Measurements from ENCODE around the gene CERT1.

The CERT1 gene

DNA sequence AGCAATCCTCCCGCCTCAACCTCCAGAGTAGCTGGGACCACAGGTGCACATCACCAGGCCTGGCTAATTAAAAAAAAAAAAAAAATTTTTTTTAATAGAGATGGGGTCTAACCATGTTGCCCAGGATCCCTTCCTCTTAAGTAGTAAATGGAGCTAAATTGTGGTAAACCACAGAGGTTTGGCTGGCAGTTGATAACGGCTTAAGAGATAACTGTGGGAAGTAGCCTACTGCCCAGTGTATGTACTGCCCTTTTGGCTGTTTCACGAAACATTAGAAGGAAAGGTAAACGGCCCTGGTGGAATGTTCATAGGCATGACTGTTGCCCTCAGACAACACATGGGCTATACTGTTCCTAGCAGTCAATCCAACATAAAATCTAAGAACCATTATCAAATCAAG is 130.0 kb downstream of the CERT1 start:
- DNase-seq, result no peak

- DNase-seq, result no peak
Observed at GRCh38 chr5:75380099-75380498, 131.3 kb downstream of the CERT1 start.

DNA sequence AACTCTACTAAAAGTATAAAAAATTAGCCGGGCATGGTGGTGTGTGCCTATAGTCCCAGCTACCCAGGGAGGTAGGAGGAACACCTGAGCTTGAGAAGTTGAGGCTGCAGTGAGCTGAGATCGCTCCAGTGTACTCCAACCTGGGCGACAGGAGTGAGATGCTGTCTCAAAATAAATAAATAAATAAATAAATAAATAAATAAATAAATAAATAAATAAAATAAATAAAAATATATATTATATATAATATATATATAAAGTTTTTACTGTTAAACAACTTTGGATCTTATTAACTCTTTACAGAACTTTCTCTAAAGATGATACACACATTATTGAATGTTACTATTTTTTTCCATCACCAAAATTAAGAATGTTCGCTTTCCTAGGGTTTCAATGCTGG is 136.0 kb downstream of the CERT1 start:
- no peak for DNase-seq

DNA sequence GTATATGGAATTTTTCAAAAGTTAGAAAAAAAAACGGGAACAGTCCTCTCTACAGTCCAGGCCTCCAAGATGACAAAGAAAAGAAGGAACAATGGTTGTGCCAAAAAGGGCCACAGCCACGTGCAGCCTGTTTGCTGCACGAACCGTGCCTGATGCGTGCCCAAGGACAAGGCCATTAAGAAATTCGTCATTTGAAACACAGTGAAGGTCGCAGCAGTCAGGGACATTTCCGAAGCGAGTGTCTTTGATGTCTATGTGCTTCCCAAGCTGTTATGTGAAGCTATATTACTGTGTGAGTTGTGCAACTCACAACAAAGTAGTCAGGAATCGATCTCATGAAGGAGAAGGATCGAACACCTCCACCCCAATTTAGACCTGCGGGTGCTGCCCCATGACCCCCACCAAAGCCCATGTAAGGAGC is 137.0 kb downstream of the CERT1 start:
- DNase-seq, result no peak

GRCh38 chr5:75373862-75374261 is 137.6 kb downstream of the CERT1 start:
- DNase-seq, result no peak

GRCh38 chr5:75368391-75368790 is 143.0 kb downstream of the CERT1 start:
- no peak for DNase-seq

DNA sequence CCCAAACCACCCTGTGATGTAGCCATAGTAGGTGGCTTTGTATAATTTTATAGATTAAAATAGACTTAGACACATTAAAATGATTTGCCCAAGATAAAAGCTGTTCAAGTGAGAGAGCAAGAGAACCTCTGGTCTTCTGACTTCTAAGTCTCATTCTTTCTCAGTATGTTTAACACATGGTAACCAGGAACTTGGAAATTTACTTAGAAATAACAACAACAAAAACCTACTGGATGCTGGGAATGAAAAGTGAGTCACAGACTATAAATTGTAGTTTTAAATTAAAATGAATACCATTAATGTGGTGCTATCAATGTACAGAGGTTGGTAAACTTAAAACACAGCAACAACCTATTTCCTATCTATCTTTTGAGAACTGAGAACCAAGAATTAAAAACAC is 144.0 kb downstream of the CERT1 start:
- DNase-seq, result no peak

DNA sequence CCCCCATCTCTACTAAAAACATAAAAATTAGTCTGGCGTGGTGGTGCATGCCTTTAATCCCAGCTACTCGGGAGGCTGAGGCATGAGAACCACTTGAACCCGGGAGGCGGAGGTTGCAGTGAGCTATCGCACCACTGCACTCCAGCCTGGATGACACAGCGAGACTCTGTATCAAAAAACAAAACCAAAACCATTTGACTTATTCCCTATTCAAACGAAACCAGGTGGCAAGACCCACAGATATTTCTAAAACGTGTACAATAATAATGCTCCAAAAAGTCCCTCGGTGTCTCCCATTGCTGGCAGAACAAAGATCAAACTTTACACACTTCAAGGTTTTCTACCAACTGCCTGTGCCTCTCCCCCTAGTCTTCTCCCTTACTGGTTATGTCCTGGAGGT is 144.6 kb downstream of the CERT1 start:
- no peak for DNase-seq

DNA sequence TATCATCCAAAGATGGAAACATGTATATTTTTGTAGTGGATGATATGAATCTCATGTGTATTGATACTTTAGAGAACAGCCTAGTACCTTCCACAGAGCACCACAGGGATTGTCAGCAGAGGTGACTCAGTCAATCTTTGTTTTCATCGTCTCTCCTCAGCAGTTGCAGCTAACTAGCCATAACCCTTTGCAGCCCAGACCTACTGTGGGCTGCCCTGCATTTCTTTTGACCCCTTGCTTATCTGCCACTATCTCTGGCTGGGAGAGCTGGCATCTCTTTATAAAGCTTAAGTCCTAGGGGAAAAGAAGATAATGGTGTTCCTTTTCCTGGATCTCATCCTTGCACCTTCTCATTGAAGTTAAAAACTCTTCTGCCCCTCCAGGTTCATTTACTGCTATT is 145.7 kb downstream of the CERT1 start:
- DNase-seq, result no peak

DNA sequence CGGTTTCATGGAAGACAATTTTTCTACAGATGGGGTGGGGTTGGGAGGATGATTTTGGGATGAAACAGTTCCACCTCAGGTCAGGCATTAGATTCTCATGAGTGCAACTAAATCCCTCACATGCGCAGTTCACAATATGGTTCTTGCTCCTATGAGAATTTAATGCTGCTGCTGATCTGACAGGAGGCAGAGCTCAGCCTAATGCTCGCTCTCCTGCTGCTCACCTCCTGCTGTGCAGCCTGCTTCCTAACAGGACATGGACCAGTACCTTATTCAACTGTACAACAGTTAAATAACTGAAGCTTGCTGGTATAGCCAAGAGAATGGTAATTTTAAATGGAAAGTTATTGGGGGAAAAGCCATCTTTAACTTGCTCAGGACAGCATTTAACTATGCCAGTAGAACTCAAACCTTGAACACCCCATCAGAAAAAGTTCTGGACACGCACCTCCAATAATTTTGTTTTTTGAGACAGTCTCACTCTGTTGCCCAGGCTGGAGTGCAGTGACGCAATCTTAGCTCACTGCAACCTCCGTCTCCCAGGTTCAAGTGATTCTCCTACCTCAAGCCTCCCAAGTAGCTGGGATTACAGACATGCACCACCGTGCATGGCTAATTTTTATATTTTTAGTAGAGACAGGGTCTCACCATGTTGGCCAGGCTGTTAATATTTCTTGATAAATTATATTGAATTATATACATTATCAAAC is 146.7 kb downstream of the CERT1 start:
- DNase-seq, result peak; percentile 15

DNA sequence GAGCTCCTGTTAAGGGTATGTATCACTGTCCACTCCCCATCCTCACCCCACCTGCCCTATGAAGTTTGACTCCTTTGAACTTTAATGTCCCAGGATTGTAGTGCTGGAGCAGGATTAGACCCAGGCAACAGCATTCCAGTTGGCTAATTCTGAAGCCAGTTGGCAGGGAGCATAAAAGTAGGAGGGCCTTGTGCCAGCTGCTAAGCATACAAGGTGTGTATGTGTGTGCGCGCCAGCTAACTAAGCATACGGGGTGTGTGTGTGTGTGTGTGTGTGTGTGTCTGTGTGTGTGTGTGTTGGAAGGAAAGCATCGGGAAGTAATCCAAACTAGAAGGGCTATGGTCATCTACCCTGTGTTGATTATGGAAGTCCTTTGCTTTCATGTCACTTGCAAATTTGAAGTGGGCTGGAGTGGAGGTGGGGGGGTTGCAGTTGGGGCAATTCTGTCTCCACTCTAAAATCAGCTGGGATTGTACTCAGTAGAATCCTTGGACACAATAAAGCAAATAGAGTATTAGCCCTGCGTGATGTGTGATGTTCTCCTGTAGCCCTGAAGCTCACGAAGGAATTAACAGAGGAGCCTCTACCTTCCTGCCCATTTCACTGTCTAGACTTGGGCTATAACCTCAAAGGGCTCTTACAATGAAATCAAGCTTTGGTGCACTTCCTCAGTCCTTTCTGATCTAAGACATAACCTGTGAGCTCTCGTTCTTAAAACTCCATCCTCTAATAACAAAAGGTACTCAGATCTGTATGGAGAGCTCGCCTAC is 147.5 kb downstream of the CERT1 start:
- peak; percentile 10 for DNase-seq

- no peak for DNase-seq
Observed at GRCh38 chr5:75363111-75363510, 148.3 kb downstream of the CERT1 start.

GRCh38 chr5:75362474-75362975 is 148.9 kb downstream of the CERT1 start:
- no peak for DNase-seq

- DNase-seq, result no peak
Observed at GRCh38 chr5:75361310-75361709, 150.1 kb downstream of the CERT1 start.

- DNase-seq, result no peak
Observed at GRCh38 chr5:75358117-75358516, 153.3 kb downstream of the CERT1 start.

DNA sequence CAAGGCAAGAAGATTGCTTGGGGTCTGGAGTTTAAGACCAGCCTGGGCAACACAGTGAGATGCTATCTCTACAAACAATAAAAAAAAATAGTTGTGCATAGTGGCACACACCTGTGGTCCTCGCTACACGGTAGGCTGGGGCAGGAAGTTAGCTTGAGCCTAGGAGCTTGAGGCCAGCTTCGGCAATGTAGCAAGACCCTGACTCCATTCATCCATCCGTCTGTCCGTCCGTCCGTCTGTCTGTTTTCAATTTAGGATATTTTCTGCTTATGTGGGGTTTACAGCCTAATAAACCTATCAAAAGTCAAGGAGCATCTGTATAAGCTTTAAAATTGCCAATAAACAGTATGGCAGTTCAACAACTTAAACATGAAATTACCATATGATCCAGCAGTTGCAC is 154.7 kb downstream of the CERT1 start:
- DNase-seq, result no peak

DNA sequence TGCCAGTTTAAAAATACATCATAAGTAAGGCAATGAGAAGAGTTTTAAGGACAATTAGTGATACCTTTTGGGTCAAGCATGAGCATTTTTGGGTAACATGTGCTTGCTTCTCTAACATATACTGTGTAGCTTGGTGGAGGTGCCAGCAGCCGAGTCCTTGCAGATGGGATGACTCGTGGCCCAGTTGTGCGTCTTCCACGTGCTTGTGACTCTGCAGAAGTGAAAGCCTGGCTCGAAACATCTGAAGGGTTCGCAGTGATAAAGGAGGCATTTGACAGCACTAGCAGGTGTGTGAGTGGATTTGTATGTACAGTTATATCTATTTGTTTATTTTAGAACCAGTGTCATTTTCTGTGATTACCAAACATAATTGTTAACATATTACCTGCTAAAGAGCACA is 156.2 kb downstream of the CERT1 start:
- DNase-seq, result no peak

DNA sequence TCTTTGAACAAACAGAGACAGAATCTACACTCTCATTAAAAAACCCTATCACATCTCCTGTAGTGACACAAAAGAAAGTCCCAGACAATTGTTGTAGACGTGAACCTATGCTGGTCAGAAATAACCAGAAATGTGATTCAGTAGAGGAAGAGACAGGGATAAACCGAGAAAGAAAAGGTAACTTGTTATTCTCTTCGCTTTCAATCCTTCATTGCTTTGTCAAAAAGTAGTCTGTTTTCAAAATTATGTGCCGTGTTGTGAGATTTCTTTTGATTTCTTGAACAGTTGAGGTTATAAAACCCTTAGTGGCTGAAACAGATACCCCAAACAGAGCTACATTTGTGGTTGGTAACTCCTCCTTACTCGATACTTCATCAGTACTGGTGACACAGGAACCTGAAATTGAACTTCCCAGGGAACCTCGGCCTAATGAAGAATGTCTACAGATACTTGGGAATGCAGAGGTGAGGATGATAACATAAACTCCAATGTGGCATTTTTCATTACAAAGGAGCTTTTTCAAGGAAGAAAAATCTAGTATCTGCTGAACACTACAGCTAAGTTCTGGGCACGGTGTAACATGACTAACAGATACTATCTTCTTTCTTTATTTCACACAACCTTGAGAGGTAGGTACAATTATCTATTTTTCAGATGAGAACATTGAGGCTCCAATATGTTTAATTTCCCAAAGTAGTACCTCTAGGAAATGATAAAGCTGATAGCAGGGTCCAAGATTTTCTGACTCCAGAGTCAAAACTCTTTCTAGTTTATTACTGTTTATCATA is 160.1 kb downstream of the CERT1 start:
- DNase-seq, result no peak

- DNase-seq, result no peak
Observed at GRCh38 chr5:75349663-75350062, 161.8 kb downstream of the CERT1 start.

- DNase-seq, result no peak
Observed at GRCh38 chr5:75348241-75348640, 163.2 kb downstream of the CERT1 start.

DNA sequence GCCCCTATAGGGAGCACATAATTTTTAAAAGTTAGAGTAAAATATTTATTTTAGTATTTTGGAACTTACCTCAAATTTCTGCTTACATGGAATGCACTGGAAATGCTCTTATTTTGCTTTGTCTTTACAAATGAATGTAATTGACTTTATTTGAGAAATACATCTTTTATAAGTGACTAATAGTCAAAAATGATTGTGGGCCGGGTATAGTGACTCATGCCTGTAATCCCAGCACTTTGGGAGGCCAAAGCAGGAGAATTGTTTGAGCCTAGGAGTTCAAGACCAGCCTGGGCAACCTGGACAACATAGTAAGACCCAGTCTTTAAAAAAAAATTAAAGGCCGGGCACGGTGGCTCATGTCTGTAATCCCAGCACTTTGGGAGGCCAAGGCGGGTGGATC is 168.6 kb downstream of the CERT1 start:
- no peak for DNase-seq

DNA sequence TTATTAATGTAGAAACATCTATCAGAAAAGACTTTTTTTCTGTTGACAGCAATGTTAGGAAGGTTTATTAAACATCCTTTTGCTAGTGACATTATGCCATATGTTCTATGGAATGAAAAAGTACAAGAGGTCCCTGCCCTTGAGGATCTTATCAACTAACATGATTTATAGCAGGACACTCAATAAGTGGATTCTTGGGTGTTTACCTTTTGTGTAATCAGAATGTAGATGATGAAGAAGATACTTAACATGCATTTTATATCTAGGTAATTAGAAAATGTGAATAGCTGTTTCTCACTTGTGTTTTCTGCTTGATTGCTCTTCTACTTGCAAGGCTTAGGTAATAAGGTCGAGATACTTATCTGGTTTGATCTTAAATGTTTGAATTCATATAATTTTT is 169.5 kb downstream of the CERT1 start:
- no peak for DNase-seq

GRCh38 chr5:75340714-75341478 is 170.5 kb downstream of the CERT1 start:
- DNase-seq, result no peak

Data from retina (tissue), 1 donor.